Measurements from ENCODE around the gene SEPTIN12.

Gene SEPTIN12

GRCh38 chr16:4803898-4804762 lies 16.0 kb upstream of the SEPTIN12 start:
- ATAC-seq = no peak
- TF ChIP-seq ZNF565 (CRISPR knock-in tag; conservative IDR thresholded peaks at IDR 0.05; ENCODE audit: low read depth) (no peak), TCF4 (CRISPR knock-in tag; IDR thresholded peaks at IDR 0.05; ENCODE audit: borderline replicate concordance) (no peak), ZC3H10 (CRISPR knock-in tag; IDR thresholded peaks at IDR 0.05) (no peak), BACH2 (CRISPR knock-in tag; IDR thresholded peaks at IDR 0.05; ENCODE audit: borderline replicate concordance) (no peak), ARNTL (CRISPR knock-in tag; IDR thresholded peaks at IDR 0.05; ENCODE audit: borderline replicate concordance, low read depth) (no peak), PATZ1 (CRISPR knock-in tag; IDR thresholded peaks at IDR 0.05; ENCODE audit: borderline replicate concordance) (no peak), ESRRG (CRISPR knock-in tag; IDR thresholded peaks at IDR 0.05) (no peak), RARB (CRISPR knock-in tag; IDR thresholded peaks at IDR 0.05) (no peak), CREB5 (CRISPR knock-in tag; IDR thresholded peaks at IDR 0.05; ENCODE audit: low read depth) (no peak), ZFP3 (CRISPR knock-in tag; IDR thresholded peaks at IDR 0.05) (no peak), GLIS3 (CRISPR knock-in tag; IDR thresholded peaks at IDR 0.05) (no peak), POU6F1 (CRISPR knock-in tag; IDR thresholded peaks at IDR 0.05; ENCODE audit: borderline replicate concordance, low read depth) (no peak)

GRCh38 chr16:4803401-4803844 lies 15.3 kb upstream of the SEPTIN12 start:
- TF ChIP-seq TOX (CRISPR knock-in tag; IDR thresholded peaks at IDR 0.05; ENCODE audit: borderline replicate concordance) (no peak), PPARA (CRISPR knock-in tag; IDR thresholded peaks at IDR 0.05; ENCODE audit: borderline replicate concordance) (no peak), ZFP30 (CRISPR knock-in tag; IDR thresholded peaks at IDR 0.05) (no peak), ZFP3 (CRISPR knock-in tag; IDR thresholded peaks at IDR 0.05) (no peak), RARB (CRISPR knock-in tag; IDR thresholded peaks at IDR 0.05) (no peak), PATZ1 (CRISPR knock-in tag; IDR thresholded peaks at IDR 0.05; ENCODE audit: borderline replicate concordance) (no peak), GLIS3 (CRISPR knock-in tag; IDR thresholded peaks at IDR 0.05) (no peak), CSRNP3 (CRISPR knock-in tag; IDR thresholded peaks at IDR 0.05) (no peak), ISL1 (CRISPR knock-in tag; IDR thresholded peaks at IDR 0.05) (no peak), CREB5 (CRISPR knock-in tag; IDR thresholded peaks at IDR 0.05; ENCODE audit: low read depth) (no peak), OSR1 (CRISPR knock-in tag; IDR thresholded peaks at IDR 0.05) (no peak), TSHZ2 (CRISPR knock-in tag; IDR thresholded peaks at IDR 0.05) (no peak), CSDC2 (CRISPR knock-in tag; IDR thresholded peaks at IDR 0.05) (no peak), BACH2 (CRISPR knock-in tag; IDR thresholded peaks at IDR 0.05; ENCODE audit: borderline replicate concordance) (no peak)

More at GRCh38 chr16:4803401-4803844, 15.3 kb upstream of the SEPTIN12 start:
- no peak for ATAC-seq
